ENCODE measurements around the gene CATSPERB. TPM values are rescaled to one million over a fixed set of nuclear protein-coding genes. Genes with fewer than 3 reads are reported as not detected.

CATSPERB gene
- polyA plus RNA-seq, 1 donor (not counting 4 experiments of a cell fraction or from before 2014, with no cell fraction given): 1.1 TPM

DNA sequence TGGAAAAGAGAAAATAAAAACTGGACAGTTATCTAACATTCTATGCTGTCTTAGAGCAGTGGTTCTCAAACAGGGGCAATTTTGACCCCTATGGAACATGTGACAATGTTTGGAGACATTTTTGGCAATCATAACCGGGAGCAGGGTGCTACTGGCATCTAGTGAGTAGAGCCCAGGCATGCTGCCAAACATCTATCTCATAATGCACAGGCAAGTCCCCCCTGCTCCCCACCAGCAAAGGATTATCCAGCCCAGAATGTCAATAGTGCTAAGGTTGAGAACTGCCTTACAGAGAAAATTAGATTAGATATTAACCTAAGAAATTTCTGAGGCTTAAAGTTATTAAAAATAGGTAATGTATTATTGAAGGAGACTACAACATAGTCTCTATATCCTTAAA lies 22.9 kb upstream of the CATSPERB start:
- dilution Hi-C loops (cut with MboI; ENCODE audit: extremely low pct_ligation_motif_present, low sequenced_read_pairs): no loop called here
- Histone ChIP-seq H3K27me3 (ENCODE audit: control insufficient read depth, extremely low read depth, insufficient read depth, low read length) (no peaks in the 10 kb centered on the region), H3K4me1 (ENCODE audit: control insufficient read depth, extremely low read depth, insufficient read depth, low read length) (peaks cover 27% of the 10 kb centered on the region), H3K9ac (ENCODE audit: control insufficient read depth, extremely low read depth, insufficient read depth, low read length) (no peak overlapping the region), H2AFZ (ENCODE audit: control insufficient read depth, low read length) (no peak overlapping the region), H3K4me3 (ENCODE audit: control insufficient read depth in 2 of 3, extremely low read depth in 1 of 3, insufficient read depth in 2 of 3, low read depth in 1 of 3, low read length in 3 of 3) (no peak overlapping the region), H3K36me3 (ENCODE audit: control insufficient read depth in 2 of 2, extremely low read depth in 1 of 2, insufficient read depth in 2 of 2, low read length in 2 of 2) (no peaks in the 10 kb centered on the region), H3K79me2 (ENCODE audit: control insufficient read depth, insufficient read depth, low read length) (no peaks in the 10 kb centered on the region), H4K20me1 (ENCODE audit: control insufficient read depth, extremely low read depth, insufficient read depth, low read length) (no peaks in the 10 kb centered on the region), H3K27ac (ENCODE audit: control insufficient read depth, insufficient read depth, low read length) (peak overlapping the region; percentile 4), H3K4me2 (ENCODE audit: control insufficient read depth, extremely low read depth, insufficient read depth, low read depth, low read length) (no peak overlapping the region), H3K9me3 (ENCODE audit: control insufficient read depth, low read depth, low read length) (no peaks in the 10 kb centered on the region), H3K9me1 (ENCODE audit: control insufficient read depth, extremely low read depth, insufficient read depth, low read length) (no peaks in the 10 kb centered on the region)
- no peak for TF ChIP-seq EZH2 (IDR thresholded peaks at IDR 0.05; ENCODE audit: low read length)
- TF ChIP-seq, protein P1, sequence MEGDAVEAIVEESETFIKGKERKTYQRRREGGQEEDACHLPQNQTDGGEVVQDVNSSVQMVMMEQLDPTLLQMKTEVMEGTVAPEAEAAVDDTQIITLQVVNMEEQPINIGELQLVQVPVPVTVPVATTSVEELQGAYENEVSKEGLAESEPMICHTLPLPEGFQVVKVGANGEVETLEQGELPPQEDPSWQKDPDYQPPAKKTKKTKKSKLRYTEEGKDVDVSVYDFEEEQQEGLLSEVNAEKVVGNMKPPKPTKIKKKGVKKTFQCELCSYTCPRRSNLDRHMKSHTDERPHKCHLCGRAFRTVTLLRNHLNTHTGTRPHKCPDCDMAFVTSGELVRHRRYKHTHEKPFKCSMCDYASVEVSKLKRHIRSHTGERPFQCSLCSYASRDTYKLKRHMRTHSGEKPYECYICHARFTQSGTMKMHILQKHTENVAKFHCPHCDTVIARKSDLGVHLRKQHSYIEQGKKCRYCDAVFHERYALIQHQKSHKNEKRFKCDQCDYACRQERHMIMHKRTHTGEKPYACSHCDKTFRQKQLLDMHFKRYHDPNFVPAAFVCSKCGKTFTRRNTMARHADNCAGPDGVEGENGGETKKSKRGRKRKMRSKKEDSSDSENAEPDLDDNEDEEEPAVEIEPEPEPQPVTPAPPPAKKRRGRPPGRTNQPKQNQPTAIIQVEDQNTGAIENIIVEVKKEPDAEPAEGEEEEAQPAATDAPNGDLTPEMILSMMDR (optimal IDR thresholded peaks at IDR 0.05 in 1 of 3, IDR thresholded peaks at IDR 0.05 in 1 of 3, conservative IDR thresholded peaks at IDR 0.05 in 1 of 3; ENCODE audit: extremely low read depth in 1 of 3, insufficient read depth in 2 of 3, low read length in 3 of 3): no peak
- DNase-seq (ENCODE audit: low read depth, low spot score) (no peak), FAIRE-seq (no peak)

DNA sequence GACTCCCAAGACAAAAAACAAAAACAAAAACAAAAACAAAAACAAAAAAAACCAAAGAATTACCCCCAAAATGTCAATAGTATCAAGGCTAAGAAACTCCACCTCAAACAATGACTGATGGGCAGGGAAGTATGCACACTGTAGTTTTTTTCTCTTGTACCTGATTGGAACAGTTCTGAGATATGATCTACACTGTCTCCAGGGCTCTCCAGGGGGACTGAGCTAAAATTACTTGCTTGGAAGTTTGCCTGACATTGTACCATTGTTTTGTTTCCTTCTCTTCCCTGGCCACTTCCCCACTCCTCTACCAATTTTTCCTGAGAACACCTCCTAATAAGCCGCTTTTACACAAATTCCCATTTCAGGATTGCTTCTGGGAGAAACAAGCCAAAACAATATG lies 22.3 kb upstream of the CATSPERB start:
- Histone ChIP-seq H4K20me1 (ENCODE audit: control insufficient read depth, extremely low read depth, insufficient read depth, low read length) (no peaks in the 10 kb centered on the region), H2AFZ (ENCODE audit: control insufficient read depth, low read length) (no peak overlapping the region), H3K9me1 (ENCODE audit: control insufficient read depth, extremely low read depth, insufficient read depth, low read length) (no peaks in the 10 kb centered on the region), H3K27ac (ENCODE audit: control insufficient read depth, insufficient read depth, low read length) (no peak overlapping the region), H3K4me3 (ENCODE audit: control insufficient read depth in 2 of 3, extremely low read depth in 1 of 3, insufficient read depth in 2 of 3, low read depth in 1 of 3, low read length in 3 of 3) (no peak overlapping the region), H3K36me3 (ENCODE audit: control insufficient read depth in 2 of 2, extremely low read depth in 1 of 2, insufficient read depth in 2 of 2, low read length in 2 of 2) (no peaks in the 10 kb centered on the region), H3K9me3 (ENCODE audit: control insufficient read depth, low read depth, low read length) (no peaks in the 10 kb centered on the region), H3K9ac (ENCODE audit: control insufficient read depth, extremely low read depth, insufficient read depth, low read length) (no peak overlapping the region), H3K4me1 (ENCODE audit: control insufficient read depth, extremely low read depth, insufficient read depth, low read length) (peaks cover 27% of the 10 kb centered on the region), H3K79me2 (ENCODE audit: control insufficient read depth, insufficient read depth, low read length) (no peaks in the 10 kb centered on the region), H3K4me2 (ENCODE audit: control insufficient read depth, extremely low read depth, insufficient read depth, low read depth, low read length) (no peak overlapping the region), H3K27me3 (ENCODE audit: control insufficient read depth, extremely low read depth, insufficient read depth, low read length) (no peaks in the 10 kb centered on the region)
- FAIRE-seq (no peak), DNase-seq (ENCODE audit: low read depth, low spot score) (no peak)
- dilution Hi-C loops (cut with MboI; ENCODE audit: extremely low pct_ligation_motif_present, low sequenced_read_pairs): no loop called here
- TF ChIP-seq EZH2 (IDR thresholded peaks at IDR 0.05; ENCODE audit: low read length): no peak
- TF ChIP-seq, protein P1 (optimal IDR thresholded peaks at IDR 0.05 in 1 of 3, IDR thresholded peaks at IDR 0.05 in 1 of 3, conservative IDR thresholded peaks at IDR 0.05 in 1 of 3; ENCODE audit: extremely low read depth in 1 of 3, insufficient read depth in 2 of 3, low read length in 3 of 3): no peak

Data from keratinocyte (primary cell).